Stimulated activated CD8-positive, alpha-beta memory T cell treated with anti-CD3 and anti-CD28 coated beads, Interleukin-15, amount 100 ng/mL, for 4 hours (primary cell): ENCODE data around the gene DMBT1.

Experiments used
- DNase-seq, 2 donors: peaks; one replicate each; pipeline ENCODE4 v3.0.0-alpha.2; 2020; ENCODE audit warnings: low read depth in 2 of 2

DMBT1 gene

DNA sequence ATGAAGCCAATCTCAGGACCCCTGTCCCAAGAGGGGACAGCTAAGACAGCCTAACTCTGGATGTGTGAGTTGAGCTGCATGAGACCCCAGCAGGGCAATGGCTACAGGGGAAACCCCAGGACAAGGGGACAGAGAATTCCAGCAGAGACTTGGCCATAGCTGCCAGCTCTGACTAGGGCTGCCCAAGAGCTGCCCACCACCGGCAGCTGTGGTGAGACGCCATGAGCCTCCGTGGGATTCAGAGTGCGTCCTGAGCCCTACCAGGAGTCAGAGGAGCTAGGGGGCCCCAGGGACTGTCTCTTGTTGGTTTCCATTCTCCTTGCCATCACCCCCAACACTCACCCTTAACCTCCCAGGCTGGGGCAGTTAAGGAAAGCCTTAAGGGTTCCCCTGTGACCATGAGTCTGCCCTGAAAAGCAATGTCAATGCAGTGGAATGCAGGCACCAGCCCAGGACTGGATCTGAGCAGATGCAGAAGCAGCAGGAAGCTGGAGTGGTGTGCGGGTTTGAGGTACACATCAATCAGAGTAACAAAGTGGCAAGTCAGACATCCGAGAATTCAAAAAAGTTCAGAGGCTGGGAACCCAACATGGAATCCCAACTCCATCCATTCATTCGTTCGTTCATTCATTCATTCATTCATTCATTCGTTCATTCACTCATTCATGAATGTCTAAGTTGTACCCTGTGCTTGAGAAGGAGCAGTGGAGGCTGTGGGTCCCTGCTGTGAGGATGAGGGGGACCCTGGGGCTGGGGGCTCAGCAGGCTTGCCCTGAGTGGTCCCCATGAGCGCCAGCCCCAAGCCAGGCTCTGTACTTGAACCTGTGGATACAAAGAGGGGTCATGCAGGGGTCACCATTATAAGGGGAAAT lies 86.2 kb downstream of the DMBT1 start:
- no peak for DNase-seq

DNA sequence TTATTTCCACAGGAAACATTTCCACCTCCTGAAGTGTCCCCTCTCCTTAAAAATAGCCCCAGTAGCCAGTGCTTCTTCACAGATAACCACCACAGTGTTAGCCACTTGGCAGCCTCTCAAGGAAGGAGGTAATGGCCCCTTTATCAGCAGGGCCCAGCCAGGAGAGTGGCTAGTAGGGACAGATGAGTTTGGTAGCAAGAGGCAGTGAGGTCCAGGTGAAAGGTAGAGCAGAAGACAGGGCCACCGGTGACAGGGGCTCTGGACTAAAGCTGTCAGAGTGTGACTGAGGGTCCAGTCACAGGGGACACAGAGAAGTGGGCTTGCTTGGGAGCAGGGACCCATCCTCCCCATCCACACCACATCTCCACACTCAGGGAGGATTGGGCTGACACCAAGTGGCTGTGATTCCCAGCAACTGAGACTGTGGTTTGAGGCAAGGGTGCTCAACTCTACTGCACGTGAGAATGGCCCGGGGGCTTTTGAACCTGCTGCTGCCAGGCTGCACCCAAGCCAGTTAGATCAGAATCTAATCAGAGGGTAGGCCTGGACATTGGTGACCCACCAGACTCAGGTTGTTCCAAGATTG lies 86.9 kb downstream of the DMBT1 start:
- no peak for DNase-seq

DNA sequence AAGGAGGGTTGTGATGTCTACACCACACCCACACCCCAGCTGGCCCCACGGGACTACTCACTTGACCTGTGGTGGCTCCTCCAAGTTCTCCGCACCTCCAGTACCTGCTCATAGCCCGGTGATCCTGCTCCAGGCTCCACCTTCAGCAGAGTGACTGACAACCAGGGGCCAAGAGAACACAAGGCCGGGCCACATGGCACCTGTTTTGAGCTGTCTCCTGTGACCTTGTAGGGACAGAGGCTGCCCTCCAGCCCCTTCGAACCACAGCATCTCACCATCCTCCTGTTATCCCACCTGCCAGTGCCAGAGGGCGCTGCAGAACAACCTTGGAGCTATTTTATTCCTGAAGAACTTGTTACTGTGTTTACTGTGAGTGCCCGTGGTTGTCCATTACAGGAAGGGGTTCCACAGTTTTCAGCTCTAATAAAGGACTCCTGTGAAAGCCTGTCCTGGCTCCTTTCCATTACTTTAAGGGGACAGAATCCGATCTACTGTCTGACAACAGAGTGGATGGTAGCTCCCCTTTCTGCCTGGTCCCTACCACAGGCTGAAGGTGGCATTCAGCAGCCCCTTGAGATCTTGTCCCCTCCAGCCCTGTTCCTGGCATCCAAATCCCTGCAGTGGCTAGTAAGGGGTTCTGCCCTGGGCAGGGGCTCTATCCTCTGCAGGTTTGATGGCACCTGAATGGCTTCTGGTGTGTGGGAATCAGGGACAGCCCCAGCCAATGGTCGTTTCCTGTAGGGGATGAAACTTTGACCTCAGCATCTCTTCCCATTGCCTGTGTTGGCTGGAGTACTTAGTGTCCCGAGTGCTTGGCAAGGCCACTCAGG lies 88.3 kb downstream of the DMBT1 start:
- no peak for DNase-seq

DNA sequence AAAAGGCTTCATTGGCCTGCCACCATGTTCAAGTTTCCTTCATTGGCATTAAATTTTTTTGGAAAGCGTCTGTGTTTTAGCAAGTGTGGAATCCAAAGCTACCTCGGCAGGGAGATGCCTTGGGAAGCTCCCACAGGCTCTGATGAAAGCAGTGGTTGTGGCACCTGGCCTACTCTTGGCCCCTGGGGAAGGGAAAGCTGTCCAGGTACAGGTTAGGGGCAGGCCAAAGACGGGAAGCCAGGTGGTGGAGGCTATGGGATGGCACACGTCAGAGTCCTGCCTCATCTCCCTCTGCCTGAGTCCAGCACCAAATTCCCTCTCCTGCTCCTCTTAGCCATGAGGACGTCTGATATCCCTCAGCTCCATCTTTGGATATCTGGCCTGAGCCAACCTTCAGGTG lies 89.3 kb downstream of the DMBT1 start:
- DNase-seq: no peak

DNA sequence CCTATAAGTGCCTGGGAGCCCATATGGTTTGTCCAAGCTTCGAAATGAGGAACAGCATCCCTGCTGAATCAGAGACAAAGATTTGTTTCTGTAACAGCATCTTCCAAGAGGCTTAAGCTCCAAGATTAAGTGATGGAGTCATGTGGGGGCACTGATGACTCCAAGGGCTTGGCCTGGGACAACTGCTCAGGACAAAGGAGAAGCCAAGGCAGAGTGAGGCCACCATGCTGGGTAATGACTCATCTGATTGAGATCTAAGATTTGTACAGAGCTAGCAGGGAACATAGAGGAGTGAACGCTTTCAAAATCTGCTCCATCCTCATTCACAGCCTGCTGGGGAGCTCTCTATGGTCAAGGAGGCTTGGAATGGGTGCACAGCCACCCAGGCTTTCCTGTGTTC lies 89.8 kb downstream of the DMBT1 start:
- no peak for DNase-seq

DNA sequence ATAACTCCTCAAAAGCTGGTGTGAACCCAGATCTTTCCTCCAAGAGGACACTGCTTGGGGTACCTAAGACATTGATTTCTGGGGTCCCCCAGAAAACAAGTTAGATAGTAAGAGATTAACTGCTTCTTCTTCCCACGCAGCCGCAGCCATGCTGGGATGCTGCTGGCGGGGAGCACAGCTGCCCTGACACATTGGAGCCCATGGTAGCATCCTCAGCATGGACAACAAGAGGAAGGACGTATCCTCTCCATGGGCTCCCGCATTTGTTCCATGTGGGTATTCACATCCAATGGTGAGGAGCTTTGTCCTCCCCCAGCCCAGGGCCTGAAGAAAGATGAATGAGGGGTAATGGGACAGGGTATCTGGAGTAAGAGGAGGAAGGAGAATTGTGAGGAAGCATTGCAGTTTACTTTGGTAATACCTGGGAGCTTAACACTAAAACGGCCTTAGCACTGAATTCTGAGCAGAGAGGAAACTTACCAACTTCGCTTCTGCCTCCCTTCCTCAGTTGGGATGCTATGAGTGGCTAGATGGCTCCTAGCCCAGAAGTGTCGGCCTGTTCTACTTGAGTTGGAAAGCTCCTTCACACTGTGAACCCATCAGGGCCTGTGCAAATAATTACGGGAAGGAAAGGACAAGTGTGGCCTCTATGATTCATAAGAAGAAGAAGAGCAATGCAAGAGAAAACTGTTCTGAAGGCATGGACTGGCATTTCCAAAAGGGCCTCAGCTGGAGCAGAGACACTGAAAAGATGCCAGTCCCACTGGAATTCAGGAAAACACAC lies 95.2 kb downstream of the DMBT1 start:
- DNase-seq: no peak

DNA sequence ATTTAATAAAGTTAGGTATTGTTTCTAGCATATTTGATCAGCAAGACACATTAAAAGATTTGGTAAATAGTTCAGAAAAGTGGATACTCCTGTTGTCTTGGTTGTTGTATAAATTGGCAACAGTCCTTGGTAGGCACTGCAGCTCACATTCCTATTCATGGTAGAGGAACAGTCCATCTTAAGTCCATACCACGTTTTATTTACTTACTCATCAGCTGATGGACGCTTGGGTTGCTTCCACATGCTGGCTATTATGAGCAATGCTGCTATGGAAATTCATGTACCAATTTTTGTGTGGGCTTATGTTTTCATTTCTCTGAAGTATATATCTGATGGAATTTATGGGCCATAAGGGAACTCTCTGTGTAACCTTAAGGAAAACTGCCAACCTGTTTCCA lies 95.8 kb downstream of the DMBT1 start:
- no peak for DNase-seq

DNA sequence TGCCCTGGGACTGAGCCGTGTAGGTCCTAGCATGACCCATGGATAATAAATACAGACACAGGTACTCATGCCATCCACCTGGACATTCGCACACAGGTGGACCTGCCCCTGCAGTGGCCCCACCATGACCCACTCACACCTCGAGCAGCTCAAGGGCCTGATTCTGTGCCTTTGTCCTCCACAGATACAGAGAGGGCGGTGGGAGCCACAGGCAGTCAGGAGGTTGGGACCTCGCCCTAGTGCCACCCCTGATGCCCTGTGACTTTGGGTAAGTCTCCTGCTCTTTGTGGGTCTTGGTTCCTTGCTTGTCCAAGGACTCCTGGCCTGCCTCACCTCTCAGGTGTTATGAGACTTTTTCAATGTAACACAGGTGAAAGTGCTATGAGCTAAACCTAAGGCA lies 96.2 kb downstream of the DMBT1 start:
- DNase-seq: no peak

DNA sequence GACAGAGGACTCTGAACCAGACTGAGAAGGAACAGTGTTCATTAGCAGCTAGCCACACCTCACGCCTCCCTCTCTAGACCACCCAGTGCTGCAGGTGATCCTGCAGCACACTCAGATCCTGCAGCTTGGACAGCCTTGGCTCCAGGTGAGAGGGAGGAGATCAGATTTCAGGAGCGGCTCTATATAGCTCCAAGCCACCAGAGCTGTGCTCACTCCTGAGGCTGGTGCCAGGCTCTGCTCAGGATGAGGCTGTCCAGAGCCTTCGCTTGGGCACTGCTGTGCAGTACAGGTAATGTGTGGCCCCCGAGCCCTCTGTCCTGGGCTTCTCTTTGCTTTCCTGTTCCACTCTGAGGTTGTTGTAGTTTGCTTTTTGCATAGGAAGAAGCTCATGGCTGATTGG lies 96.7 kb downstream of the DMBT1 start:
- no peak for DNase-seq

DNA sequence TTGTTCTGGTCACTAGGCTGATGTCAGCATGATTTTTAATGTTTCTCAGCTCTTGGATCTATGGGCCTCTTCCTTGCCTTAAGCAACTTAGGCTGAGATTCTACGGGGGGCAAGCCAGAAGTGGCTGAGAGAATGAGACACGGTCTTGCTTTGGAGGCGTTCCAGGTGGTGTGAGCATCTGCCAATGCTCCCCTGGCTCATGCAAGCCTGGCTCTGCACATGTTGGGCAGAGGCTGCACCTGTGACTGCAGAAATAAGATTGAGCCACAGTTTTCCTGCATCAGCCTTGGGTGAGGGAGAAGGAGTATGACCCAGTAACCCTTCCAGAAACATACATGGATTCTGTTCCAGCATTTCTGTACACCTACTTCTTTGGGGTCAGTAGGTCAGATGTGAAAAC lies 97.2 kb downstream of the DMBT1 start:
- DNase-seq: no peak

DNA sequence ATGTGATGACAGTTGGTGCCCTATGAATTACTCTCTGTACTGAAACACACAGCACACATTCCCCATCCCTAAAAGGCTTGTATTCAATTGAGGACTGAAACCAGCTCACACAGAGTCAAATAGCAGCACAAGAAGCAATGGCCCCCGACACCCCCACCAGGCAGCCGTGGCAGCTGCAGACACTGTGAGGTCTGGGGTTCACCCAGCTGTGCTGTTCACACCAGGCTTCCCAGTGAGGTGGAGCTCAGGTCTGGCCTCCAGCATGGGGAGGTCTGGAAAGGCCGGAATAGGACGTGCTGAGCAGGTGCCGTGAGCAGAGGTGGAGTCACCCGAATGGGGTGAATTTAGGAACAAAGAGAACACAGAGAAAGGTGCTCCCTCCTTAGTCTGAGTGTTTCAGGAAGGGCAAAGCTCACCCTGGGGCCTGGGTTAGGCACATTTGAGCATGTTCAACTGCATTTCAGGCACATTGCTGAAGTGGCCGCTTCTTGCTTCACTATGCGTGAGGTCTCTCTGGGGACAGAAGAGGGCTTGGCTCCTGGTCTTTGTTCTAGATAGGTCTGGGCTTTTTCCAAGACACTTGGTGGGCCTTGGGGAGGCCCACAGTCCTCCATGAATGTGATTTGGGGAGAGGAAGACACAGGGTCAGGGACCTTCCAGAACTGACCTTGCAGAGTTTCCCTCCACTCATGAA lies 97.9 kb downstream of the DMBT1 start:
- no peak for DNase-seq

DNA sequence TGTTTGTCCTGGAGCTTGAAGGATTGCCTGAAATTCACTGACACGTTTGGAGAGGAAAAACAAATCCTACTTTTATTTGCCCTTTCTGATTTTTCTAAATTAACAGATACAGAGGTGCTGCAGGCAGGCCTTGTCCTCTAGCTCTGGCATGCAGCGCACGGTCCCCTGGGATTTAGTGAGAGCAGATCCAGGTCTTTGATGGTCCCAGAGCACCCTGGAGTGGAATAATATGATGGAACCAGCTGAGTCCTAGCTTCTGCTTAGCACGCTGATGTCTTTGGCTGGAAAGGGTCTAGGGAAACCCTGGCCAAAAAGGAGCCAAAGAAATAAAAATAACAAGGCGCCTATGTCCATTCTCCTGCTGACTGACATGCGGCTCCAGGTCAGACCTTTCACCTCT lies 98.6 kb downstream of the DMBT1 start:
- no peak for DNase-seq

DNA sequence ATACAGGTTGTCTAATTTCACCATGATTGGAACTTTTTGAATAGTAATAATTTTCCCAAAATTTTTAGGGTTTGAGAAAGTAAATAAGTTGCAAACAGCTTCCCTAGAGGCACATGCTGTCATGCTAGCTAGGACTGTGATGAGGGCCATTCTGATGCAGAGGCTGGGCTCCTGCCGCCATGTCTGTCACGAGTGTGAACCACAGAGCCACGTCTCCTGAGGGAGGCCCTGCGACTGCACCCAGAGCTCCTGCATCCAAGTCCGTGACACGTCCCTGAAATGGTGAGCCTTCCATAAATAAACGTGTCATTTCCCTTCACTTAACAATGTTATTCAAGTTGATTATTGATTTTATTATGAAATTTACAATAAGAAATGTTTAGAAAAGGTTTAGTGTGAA lies 99.1 kb downstream of the DMBT1 start:
- DNase-seq: no peak

DNA sequence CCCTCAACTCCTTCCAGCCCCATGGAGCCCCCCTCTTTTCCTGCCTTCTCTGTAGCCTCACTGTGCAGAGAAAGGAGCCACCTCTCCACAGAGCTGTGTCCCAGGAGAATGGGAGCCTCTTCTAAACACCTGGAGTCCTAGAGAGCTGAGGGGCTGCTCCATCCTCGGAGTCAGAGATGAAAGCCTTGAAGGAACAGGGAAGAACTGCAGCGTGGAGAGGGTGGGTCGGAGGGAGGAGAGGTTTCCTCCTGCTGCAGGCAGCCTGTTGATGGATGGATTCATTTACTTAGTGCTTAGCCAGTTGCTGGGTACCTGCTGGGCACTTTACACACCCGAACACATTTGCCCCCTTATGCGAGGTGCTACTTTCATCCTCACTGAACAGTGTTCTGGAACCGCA lies 100.1 kb downstream of the DMBT1 start:
- DNase-seq: no peak

DNA sequence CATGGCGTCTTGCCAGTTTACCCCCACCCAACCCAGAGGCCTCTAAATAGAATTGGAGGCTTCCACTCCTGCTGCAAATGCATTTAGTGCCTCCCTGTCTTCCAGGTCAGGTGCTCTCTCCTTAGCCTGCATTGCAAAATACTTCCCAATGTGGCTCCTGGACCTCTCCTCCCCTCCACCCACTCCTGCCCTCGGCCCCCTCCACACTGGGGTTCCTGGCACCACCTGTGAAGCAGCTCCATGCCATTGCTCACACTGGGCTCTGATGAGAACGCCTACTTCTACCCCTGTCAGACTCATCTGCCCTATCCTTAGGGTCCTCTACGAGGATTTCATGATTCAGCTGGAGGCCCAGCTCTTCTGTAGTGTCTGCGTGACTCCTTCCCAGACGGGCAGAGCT lies 101.7 kb downstream of the DMBT1 start:
- no peak for DNase-seq

DNA sequence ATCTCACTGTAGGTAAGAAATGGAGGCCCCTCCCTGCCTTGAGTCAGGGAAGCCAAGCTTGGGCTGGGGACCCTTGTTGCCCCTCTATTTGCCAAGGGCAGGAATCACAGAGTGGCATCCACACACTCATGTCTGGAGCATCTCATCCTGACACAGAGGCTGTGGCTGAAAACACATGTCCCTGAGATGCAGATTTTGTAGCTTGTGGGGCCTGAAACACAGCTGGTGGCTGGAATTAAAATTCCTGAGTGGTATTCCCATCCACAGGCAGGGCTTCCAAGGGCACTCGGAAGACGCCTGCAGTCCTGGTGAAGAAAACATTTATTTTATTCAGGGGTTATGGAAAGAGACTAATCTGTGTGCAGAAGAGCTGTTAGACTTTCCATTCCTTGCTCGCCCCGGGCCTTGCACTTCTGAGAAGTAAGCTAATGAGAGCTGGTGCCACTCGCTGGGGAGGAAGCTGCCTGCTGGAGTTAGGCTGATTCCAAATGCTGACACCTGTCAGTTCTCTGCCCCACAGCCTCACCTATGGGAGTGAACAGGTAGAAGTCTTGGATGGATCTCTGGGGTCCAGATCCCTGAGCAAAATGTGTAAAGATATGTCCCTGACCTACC lies 103.1 kb downstream of the DMBT1 start:
- no peak for DNase-seq

DNA sequence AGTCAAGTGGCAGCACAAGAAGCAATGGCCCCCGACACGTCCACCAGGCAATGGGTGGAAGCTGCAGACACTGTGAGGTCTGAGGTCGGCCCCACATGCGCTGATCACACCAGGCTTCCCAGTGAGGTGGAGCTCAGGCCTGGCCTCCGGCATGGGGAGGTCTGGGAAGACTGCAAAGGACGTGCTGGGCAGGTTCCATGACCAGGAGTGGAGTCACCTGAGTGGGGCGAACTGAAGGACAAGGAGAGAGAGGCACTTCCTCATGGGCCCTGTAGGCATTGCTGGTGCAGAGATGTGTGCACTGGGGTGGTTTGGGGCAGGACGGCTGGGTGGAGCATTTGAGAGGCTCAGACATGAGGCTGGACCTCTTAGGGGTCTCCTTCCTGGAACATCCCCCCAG lies 103.9 kb downstream of the DMBT1 start:
- no peak for DNase-seq

DNA sequence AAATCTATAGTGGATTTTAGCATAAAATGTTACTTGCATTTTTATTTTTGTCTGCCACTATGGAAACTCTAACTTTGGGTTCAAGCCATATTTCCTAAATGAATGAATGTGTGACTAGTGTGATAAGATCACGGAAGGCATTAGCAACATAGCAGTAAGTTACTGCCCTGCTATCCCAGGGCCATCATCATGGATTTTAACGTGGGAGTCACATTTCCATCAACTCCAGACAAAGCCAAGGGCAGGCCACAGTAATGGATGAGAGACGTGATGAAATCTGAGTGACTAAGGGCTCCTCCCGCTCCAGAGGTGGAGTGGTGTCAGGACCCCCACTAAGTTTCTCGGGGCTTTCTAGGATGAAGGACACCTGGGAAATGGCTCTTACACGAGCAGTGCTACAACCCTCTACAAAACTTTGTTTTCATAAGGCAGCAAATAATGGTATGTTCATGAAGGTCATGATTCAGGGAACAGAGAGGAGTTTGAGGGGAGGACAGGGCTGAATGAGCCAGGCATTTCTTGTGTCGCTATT lies 104.8 kb downstream of the DMBT1 start:
- no peak for DNase-seq

DNA sequence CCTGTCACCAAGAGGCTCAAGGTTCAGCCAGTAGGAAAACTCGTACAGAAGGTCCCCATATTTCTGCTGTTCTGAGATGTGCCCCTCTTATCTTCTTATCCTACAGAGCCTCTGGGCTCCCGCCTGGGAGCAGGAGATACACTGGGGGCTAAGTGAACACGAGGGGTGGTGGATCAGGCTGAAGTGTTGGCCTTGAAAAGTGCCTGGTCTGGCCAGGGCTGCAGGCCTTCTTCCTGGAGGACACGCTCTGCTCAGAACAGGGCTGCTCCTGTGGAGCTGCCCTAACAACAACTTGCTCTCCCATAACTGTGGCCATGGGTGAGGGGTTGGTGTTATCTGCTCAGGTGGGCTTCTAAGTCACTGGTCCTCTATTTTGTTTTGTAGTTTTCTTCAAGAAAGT lies 105.4 kb downstream of the DMBT1 start:
- no peak for DNase-seq

DNA sequence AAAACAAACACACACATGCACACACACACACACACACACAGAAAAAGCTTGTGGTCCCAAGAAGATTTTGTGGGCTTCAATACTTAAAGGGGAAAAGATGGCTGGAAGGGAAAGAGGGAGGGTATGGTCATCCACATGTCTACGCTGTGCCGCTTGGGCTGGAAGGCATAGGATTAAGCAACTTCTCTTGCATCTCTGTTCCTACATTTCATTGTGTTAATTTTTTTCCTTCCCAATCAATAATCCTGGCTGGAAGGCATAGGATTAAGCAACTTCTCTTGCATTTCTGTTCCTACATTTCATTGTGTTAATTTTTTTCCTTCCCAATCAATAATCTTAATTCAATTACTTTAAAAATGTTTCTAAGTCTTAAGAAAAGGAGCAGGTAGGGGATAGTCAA lies 108.5 kb downstream of the DMBT1 start:
- no peak for DNase-seq

DNA sequence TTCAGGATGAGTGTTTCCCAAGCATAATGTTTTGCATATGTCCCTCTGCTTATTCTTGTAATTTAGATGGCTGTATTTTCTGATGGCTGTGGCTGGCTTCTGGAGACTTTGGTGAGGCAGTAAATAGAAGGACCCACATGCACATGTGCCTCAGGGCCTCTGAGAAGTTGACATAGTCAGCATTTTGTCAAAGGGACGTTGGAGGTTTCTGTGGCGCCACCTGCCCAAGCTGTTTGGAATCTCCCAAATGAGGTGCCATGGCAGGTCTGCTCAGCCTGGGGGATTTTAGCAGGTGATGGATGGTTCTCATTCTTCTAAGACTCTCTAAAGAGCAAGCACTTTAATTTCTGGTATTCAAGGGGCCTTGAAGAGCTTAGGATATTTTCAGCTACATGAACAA lies 109.3 kb downstream of the DMBT1 start:
- DNase-seq: no peak
